Breast epithelium (tissue), 3 donors: ENCODE measurements around the gene RELL1.

Experiments
- CTCF ChIP-seq, 3 donors: fragments of 450-650 bp; IDR thresholded peaks; one replicate each; pipeline ENCODE4 v1.5.1; 2016 to 2017; ENCODE audit warnings: antibody characterized with exemption in 3 of 3, mild to moderate bottlenecking in 3 of 3, moderate library complexity in 3 of 3
- POLR2A ChIP-seq: fragments of 450-650 bp; IDR thresholded peaks from one replicate; pipeline ENCODE4 v1.6.1; 2016; ENCODE audit warnings: antibody characterized with exemption, mild to moderate bottlenecking, moderate library complexity

GRCh38 chr4:37632836-37633235, 53.3 kb downstream of the RELL1 start:
- no peak for TF ChIP-seq CTCF (IDR thresholded peaks at IDR 0.05)
- TF ChIP-seq POLR2A: no peak
